OCI-LY7 (cell line): ENCODE measurements around the gene DNM3.

Experiments
- CTCF ChIP-seq: fragments of 200-600 bp; sonication (generic); conservative IDR thresholded peaks from 2 replicates; pipeline ENCODE4 v1.5.1; 2014; ENCODE audit warnings: mild to moderate bottlenecking, antibody characterized with exemption, low read length, moderate library complexity, mixed read lengths
- EZH2phosphoT487 ChIP-seq: fragments of 200-600 bp; sonication (generic); IDR thresholded peaks from 2 replicates; pipeline ENCODE4 v1.6.1; 2018; ENCODE audit warnings: low read depth, borderline replicate concordance, mild to moderate bottlenecking, mixed run types, antibody characterized with exemption, low read length, moderate library complexity, mixed read lengths

GRCh38 chr1:172145656-172146055 is 304.4 kb downstream of the DNM3 start:
- TF ChIP-seq CTCF, result no peak
- no peak for TF ChIP-seq EZH2phosphoT487
